BE2C (cell line): ENCODE data around the gene GRM1.

Experiments
- DNase-seq: peaks from one replicate; pipeline ENCODE4 v3.0.0-alpha.2; 2020
- H3K27me3 ChIP-seq: fragments of 250-450 bp; sonication (Bioruptor Pico); 2 replicates; pipeline ENCODE4 v1.5.1; 2020; ENCODE audit warnings: mild to moderate bottlenecking
- H3K36me3 ChIP-seq: fragments of 250-450 bp; sonication (Bioruptor Pico); 2 replicates; pipeline ENCODE4 v1.5.1; 2020; ENCODE audit warnings: mild to moderate bottlenecking
- H3K4me1 ChIP-seq: fragments of 250-450 bp; sonication (Bioruptor Pico); 2 replicates; pipeline ENCODE4 v1.5.1; 2020
- H3K4me3 ChIP-seq: 2 replicates; pipeline ENCODE4 v1.5.1; 2011; ENCODE audit warnings: low read depth, low read length
- H3K9me3 ChIP-seq: fragments of 250-450 bp; sonication (Bioruptor Pico); 2 replicates; pipeline ENCODE4 v1.5.1; 2020
- TF ChIP-seq, protein P1 (sequence below): IDR thresholded peaks from 2 replicates; pipeline ENCODE4 v1.5.1; 2012; ENCODE audit warnings: mild to moderate bottlenecking, low read depth, low read length

The GRM1 gene

DNA sequence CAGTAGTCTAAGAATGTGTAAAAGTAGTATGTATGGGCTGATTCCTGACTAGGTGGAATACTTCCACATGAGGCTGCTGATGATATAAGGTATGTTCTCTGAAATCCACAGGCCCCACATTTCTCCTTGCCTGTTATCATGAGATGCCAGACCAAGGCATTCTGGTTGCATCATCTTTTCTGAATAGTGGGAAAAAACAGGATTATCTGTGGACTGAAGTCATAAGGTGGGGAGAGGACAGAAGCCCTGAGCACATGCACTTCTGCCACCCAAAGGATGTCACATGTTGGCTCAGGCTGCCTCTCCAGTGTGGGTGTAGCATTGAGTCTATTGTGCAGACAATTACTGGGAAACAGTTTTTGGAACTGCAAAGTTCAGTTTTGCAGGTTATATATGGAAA, 330.3 kb downstream of the GRM1 start:
- TF ChIP-seq, protein P1, sequence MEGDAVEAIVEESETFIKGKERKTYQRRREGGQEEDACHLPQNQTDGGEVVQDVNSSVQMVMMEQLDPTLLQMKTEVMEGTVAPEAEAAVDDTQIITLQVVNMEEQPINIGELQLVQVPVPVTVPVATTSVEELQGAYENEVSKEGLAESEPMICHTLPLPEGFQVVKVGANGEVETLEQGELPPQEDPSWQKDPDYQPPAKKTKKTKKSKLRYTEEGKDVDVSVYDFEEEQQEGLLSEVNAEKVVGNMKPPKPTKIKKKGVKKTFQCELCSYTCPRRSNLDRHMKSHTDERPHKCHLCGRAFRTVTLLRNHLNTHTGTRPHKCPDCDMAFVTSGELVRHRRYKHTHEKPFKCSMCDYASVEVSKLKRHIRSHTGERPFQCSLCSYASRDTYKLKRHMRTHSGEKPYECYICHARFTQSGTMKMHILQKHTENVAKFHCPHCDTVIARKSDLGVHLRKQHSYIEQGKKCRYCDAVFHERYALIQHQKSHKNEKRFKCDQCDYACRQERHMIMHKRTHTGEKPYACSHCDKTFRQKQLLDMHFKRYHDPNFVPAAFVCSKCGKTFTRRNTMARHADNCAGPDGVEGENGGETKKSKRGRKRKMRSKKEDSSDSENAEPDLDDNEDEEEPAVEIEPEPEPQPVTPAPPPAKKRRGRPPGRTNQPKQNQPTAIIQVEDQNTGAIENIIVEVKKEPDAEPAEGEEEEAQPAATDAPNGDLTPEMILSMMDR: no peak
- Histone ChIP-seq H3K27me3 (no peaks in the 10 kb centered on the region), H3K4me1 (no peaks in the 10 kb centered on the region), H3K4me3 (no peak overlapping the region), H3K36me3 (no peaks in the 10 kb centered on the region), H3K9me3 (no peaks in the 10 kb centered on the region)
- no peak for DNase-seq

DNA sequence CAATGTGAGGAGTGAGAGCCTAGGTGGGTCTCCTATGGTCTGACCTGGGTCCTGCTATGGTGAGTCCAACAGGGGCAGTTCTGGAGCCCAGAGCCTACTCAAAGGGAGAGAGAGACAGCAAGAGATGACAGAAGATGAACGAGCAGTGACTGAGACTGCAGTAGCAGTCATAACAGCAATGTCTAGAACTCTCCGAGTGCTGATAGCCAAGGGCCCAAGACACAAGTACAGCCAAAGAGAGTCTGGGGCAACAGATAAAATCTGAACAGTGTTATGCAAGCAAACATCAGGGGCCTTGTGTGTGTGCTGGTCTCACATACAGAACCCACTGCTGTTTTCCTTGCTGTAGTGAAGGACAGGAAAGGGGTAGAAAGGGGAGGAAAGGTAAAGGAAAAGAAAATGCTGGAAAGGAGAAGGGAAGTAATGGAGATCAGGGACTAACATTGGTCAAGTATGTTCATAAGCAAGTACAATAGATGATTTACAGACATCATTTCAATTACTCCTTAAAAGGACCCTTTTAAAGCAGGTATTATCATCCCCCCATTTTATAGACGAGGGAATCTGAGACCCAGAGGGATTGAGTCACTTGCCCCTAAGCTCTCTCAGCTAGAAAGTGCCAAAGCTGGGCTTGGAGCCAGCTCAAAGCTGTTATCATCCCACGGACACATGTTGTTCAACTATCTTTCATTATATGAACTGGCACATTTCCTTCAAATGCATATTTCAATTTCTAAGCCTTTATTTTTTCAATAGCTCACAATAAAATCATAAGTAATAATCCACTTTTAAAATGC, 332.5 kb downstream of the GRM1 start:
- TF ChIP-seq, protein P1: no peak
- Histone ChIP-seq H3K9me3 (no peaks in the 10 kb centered on the region), H3K4me3 (no peak overlapping the region), H3K27me3 (no peaks in the 10 kb centered on the region), H3K36me3 (no peaks in the 10 kb centered on the region), H3K4me1 (no peaks in the 10 kb centered on the region)
- no peak for DNase-seq

DNA sequence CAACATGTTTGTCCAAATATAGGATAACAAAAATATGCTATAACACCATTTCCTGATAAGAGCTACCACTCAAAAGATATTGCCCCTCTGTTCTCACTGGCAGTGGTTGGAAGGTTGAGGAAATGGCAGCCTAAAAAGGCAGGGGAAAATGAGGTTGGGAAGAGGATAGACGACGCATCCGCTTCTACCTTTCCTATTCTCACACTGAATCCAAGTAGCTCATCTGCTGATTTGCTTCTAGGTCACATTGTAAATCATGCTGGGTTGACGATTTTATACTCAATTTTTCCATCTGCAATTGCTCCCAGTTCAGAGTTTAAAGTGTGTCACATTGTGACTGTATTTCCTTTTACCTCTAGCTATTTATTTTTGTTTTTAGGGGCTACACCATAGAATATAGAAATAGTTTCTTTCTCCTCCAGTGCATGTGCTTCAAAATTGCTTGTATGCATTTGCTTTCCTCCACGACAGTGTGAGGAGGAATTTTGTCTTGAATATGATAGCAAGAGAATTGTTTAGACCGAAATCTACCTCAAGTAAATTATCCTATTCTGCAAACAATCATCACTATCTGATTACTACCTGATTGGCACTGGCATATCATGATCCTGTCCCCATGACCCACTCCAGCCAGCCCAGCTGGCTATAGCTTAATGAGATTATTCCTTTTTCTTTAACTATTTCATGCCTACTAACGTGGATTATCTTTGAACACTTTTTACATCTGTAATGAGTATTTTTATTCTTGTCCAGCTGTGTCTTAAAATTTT, 335.2 kb downstream of the GRM1 start:
- Histone ChIP-seq H3K4me1 (no peaks in the 10 kb centered on the region), H3K9me3 (no peaks in the 10 kb centered on the region), H3K36me3 (no peaks in the 10 kb centered on the region), H3K27me3 (no peaks in the 10 kb centered on the region), H3K4me3 (no peak overlapping the region)
- TF ChIP-seq, protein P1: no peak
- no peak for DNase-seq

DNA sequence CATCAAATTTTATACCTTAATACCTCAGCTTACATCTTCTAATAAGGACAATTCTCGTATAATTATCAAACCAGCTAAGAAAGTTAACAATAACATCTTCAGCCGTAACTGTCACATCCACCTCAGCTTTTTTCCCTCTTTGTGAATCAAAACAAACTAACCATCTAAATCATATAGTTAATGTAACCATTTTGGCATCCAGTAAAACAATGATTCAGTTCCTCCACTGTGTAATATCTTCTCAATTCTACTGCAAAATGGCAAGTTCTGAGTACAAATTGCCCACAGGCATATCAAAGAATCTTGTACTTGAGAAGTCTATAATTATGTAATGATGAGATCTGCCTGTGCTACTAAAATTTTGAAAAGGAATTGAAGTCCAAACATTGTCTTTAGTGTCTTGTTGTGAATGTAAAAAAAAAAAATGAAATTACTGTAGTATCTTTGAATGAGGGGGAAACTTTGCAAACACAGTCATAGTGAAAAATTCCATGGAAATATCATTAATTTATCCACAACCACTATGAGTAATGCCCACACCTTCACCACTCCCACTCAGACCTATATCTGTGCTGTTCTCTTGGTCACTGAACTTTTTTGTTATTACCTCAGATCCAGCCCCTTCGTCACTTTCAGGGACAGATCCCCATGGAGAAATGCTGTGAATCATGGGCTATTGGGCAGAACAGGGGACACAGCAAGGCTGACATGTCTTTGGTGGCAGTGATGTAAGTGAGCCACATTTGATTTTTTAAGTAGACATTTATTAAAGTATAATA, 336.1 kb downstream of the GRM1 start:
- TF ChIP-seq, protein P1: no peak
- no peaks in the 10 kb centered on the region for H3K27me3 ChIP-seq
- H3K36me3 ChIP-seq: no peaks in the 10 kb centered on the region
- DNase-seq: no peak
- no peaks in the 10 kb centered on the region for H3K4me1 ChIP-seq
- H3K4me3 ChIP-seq: no peak overlapping the region
- no peaks in the 10 kb centered on the region for H3K9me3 ChIP-seq

DNA sequence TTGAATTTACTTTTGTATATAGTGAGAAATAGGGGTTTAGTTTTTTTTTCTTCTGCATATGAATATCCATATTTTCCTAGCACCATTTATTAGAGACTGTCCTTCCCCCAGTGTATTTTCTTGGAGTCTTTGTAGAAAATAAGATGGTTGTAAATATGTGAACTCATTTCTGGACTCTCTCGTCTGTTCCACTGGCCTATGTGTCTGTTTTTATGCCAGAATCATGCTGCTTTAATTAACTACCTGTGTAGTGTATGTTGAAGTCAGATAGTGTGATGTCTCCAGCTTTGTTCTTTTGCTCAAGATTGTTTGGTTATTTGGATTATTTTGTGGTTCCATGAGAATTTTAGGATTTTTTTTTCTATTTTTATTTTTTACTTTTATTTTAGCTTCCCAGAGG, 338.2 kb downstream of the GRM1 start:
- no peaks in the 10 kb centered on the region for H3K9me3 ChIP-seq
- no peak for DNase-seq
- no peaks in the 10 kb centered on the region for H3K4me1 ChIP-seq
- TF ChIP-seq, protein P1: no peak
- H3K27me3 ChIP-seq: no peaks in the 10 kb centered on the region
- no peak overlapping the region for H3K4me3 ChIP-seq
- H3K36me3 ChIP-seq: no peaks in the 10 kb centered on the region
